HepG2 (cell line): ENCODE results near the gene XPO1. TPM values are rescaled to one million over a fixed set of nuclear protein-coding genes. Genes with fewer than 3 reads are reported as not detected.

Experiments used
- CREM ChIP-seq, 2 experiments: sonication (generic) in 1 of 2; formaldehyde crosslinking in 1 of 2; IDR thresholded peaks; 2 replicates each; pipeline versions ENCODE4 v1.4.0 to v1.6.1; 2016 to 2020; ENCODE audit warnings: antibody characterized with exemption in 1 of 2, mild to moderate bottlenecking in 1 of 2, missing genetic modification reagents in 1 of 2
- DBP ChIP-seq: sonication (generic); formaldehyde crosslinking; IDR thresholded peaks from 2 replicates; pipeline ENCODE4 v1.4.0; 2020; ENCODE audit warnings: missing genetic modification reagents; ENCODE audit errors: not compliant biosample characterization
- DNMT1 ChIP-seq: sonication (generic); formaldehyde crosslinking; IDR thresholded peaks from 2 replicates; pipeline ENCODE4 v1.5.1; 2020; ENCODE audit warnings: mild to moderate bottlenecking, missing genetic modification reagents
- FOXA1 ChIP-seq, 2 experiments: fragments of 450-650 bp in 1 of 2; sonication (generic) in 1 of 2; formaldehyde crosslinking in 1 of 2; IDR thresholded peaks; 2 replicates each; pipeline versions ENCODE4 v1.4.0 to v1.6.1; 2016 to 2020; ENCODE audit warnings: missing genetic modification reagents in 1 of 2
- HES4 ChIP-seq: sonication (generic); formaldehyde crosslinking; IDR thresholded peaks from 2 replicates; pipeline ENCODE4 v1.9.0; 2021; ENCODE audit warnings: mild to moderate bottlenecking, missing genetic modification reagents, borderline replicate concordance
- POLR2AphosphoS2 ChIP-seq: IDR thresholded peaks from 2 replicates; pipeline ENCODE4 v1.6.1; 2011; ENCODE audit warnings: low read depth, low read length, improper control_type of control experiment
- SMAD1 ChIP-seq: sonication (generic); formaldehyde crosslinking; IDR thresholded peaks from 2 replicates; pipeline ENCODE4 v1.4.0; 2020; ENCODE audit warnings: missing genetic modification reagents, low read depth, mild to moderate bottlenecking, borderline replicate concordance
- SNAPC5 ChIP-seq: sonication (generic); formaldehyde crosslinking; IDR thresholded peaks from 2 replicates; pipeline ENCODE4 v1.8.1; 2023; ENCODE audit warnings: mild to moderate bottlenecking, missing genetic modification reagents, borderline replicate concordance
- TEF ChIP-seq: sonication (generic); formaldehyde crosslinking; IDR thresholded peaks from 2 replicates; pipeline ENCODE4 v1.5.0; 2020; ENCODE audit warnings: missing genetic modification reagents
- ZIK1 ChIP-seq: sonication (generic); formaldehyde crosslinking; IDR thresholded peaks from 2 replicates; pipeline ENCODE4 v1.5.0; 2020; ENCODE audit warnings: mild to moderate bottlenecking, low read depth, missing genetic modification reagents, borderline replicate concordance
- ZNF160 ChIP-seq: sonication (generic); formaldehyde crosslinking; IDR thresholded peaks from 2 replicates; pipeline ENCODE4 v1.8.0; 2022; ENCODE audit warnings: mild to moderate bottlenecking, inconsistent platforms, missing genetic modification reagents
- ZNF282 ChIP-seq: fragments of 450-650 bp; IDR thresholded peaks from 2 replicates; pipeline ENCODE4 v1.6.1; 2018; ENCODE audit not compliant: partially characterized antibody
- ZNF350 ChIP-seq: sonication (generic); formaldehyde crosslinking; IDR thresholded peaks from 2 replicates; pipeline ENCODE4 v1.4.0; 2020; ENCODE audit warnings: mild to moderate bottlenecking, low read depth, missing genetic modification reagents, borderline replicate concordance
- ZNF747 ChIP-seq: sonication (generic); formaldehyde crosslinking; IDR thresholded peaks from 2 replicates; pipeline ENCODE4 v1.8.1; 2023; ENCODE audit warnings: missing genetic modification reagents, mild to moderate bottlenecking, borderline replicate concordance
- ZNF749 ChIP-seq: sonication (generic); formaldehyde crosslinking; IDR thresholded peaks from 2 replicates; pipeline ENCODE4 v1.8.0; 2022; ENCODE audit warnings: mild to moderate bottlenecking, missing genetic modification reagents, moderate library complexity, borderline replicate concordance
- ZNF788 ChIP-seq: sonication (generic); formaldehyde crosslinking; IDR thresholded peaks from 2 replicates; pipeline ENCODE4 v1.5.0; 2020; ENCODE audit warnings: mild to moderate bottlenecking, missing genetic modification reagents, borderline replicate concordance
- polyA plus RNA-seq, 8 experiments: library from polyadenylated mRNA; depleted of rRNA in 3 of 8; stranded (reverse) in 7 of 8; unstranded in 1 of 8; fragments of >200 nt; fragmentation: Illumina TruSeq in 4 of 8; extraction: Trizol in 4 of 8; gene quantifications; 2 replicates each; pipeline versions ENCODE4 v1.2.1 to v1.2.3, GENCODE V29; 2011 to 2016; ENCODE audit warnings: low read depth in 4 of 8, missing spikeins in 1 of 8, mixed read lengths in 1 of 8; ENCODE audit not compliant: insufficient read depth in 1 of 8
- total RNA-seq, 5 experiments: library from RNA; depleted of rRNA; stranded (reverse); fragments of >200 nt; fragmentation: Illumina TruSeq; extraction: Trizol; gene quantifications; 2 replicates each; pipeline ENCODE4 v1.2.3, GENCODE V29; 2016; ENCODE audit warnings: low read depth in 1 of 5
- TF ChIP-seq, protein P1 (sequence below): sonication (generic); formaldehyde crosslinking; conservative IDR thresholded peaks from 2 replicates; pipeline ENCODE4 v1.8.0; 2022; ENCODE audit warnings: low read depth, missing genetic modification reagents
- TF ChIP-seq, protein P2 (sequence below), 2 experiments: sonication (generic) in 1 of 2; formaldehyde crosslinking in 1 of 2; IDR thresholded peaks; 2 replicates each; pipeline versions ENCODE4 v1.6.1 to v1.9.0; 2014 to 2022; ENCODE audit warnings: antibody characterized with exemption in 1 of 2, borderline replicate concordance in 1 of 2, inconsistent platforms in 1 of 2, low read depth in 1 of 2, missing genetic modification reagents in 1 of 2

XPO1 gene
- total and polyA plus RNA-seq, 2 of the 13 experiments (the other 11 are each of a cell fraction or from before 2014, with no cell fraction given): 67.4 to 212 TPM

DNA sequence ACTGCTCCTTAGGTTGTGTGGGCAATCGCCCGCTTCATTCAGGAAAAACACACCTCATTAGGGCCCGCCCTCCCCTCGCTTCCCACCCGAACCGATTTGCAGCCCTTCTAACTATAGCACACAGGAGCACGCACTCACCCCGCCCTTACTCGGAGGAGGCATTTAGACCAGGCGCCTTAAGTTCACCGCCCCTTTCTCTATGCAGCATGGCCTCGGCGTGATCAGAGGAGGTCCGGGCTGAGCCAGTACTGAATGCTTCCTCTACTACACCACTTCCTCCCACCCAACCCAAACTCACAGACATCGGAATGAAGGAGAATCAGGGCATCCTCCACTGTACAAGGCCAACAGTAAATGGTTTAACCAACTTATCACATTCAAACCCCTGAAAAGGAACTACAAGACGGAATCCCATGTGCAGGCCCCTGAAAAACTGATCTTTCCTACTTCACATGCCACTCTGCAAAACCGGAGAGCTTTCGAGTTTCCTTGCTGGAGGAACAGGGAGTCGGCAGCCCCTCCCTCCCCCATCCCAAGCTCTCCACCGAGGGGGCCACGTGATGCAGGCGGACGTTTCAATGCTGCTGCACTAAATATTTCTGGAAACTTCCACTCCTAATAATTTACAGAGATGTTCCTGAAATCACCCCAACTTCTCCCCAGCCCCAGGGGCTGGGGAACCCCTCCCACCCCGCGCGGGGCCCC is 1.4 kb downstream of the XPO1 start (continued):
- TF ChIP-seq SNAPC5 (CRISPR knock-in tag) (no peak), DBP (CRISPR knock-in tag) (no peak), CREM (IDR thresholded peaks at IDR 0.05) (peak; percentile 38; the same call in 1 of the 2 replicates), CREM (CRISPR knock-in tag; IDR thresholded peaks at IDR 0.05) (no peak), ZNF350 (CRISPR knock-in tag) (peak; percentile 92), FOXA1 (IDR thresholded peaks at IDR 0.05) (no peak), FOXA1 (CRISPR knock-in tag; IDR thresholded peaks at IDR 0.05) (no peak), POLR2AphosphoS2 (no peak; the same call in 1 of the 2 replicates), ZIK1 (CRISPR knock-in tag) (0 out of 2 replicates have a peak, but pooled peaks have one; percentile 5), DNMT1 (no peak), ZNF747 (CRISPR knock-in tag) (no peak), ZNF282 (no peak), HES4 (CRISPR knock-in tag) (peak; percentile 47; the same call in 1 of the 2 replicates), TEF (CRISPR knock-in tag) (no peak), ZNF788 (CRISPR knock-in tag) (peak; percentile 87; the same call in 1 of the 2 replicates), SMAD1 (CRISPR knock-in tag) (no peak; the same call in 1 of the 2 replicates), ZNF749 (peak; percentile 54; the same call in 1 of the 2 replicates), ZNF160 (CRISPR knock-in tag) (no peak)
- TF ChIP-seq, protein P1, sequence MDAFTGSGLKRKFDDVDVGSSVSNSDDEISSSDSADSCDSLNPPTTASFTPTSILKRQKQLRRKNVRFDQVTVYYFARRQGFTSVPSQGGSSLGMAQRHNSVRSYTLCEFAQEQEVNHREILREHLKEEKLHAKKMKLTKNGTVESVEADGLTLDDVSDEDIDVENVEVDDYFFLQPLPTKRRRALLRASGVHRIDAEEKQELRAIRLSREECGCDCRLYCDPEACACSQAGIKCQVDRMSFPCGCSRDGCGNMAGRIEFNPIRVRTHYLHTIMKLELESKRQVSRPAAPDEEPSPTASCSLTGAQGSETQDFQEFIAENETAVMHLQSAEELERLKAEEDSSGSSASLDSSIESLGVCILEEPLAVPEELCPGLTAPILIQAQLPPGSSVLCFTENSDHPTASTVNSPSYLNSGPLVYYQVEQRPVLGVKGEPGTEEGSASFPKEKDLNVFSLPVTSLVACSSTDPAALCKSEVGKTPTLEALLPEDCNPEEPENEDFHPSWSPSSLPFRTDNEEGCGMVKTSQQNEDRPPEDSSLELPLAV (CRISPR knock-in tag): no peak
- TF ChIP-seq, protein P2, sequence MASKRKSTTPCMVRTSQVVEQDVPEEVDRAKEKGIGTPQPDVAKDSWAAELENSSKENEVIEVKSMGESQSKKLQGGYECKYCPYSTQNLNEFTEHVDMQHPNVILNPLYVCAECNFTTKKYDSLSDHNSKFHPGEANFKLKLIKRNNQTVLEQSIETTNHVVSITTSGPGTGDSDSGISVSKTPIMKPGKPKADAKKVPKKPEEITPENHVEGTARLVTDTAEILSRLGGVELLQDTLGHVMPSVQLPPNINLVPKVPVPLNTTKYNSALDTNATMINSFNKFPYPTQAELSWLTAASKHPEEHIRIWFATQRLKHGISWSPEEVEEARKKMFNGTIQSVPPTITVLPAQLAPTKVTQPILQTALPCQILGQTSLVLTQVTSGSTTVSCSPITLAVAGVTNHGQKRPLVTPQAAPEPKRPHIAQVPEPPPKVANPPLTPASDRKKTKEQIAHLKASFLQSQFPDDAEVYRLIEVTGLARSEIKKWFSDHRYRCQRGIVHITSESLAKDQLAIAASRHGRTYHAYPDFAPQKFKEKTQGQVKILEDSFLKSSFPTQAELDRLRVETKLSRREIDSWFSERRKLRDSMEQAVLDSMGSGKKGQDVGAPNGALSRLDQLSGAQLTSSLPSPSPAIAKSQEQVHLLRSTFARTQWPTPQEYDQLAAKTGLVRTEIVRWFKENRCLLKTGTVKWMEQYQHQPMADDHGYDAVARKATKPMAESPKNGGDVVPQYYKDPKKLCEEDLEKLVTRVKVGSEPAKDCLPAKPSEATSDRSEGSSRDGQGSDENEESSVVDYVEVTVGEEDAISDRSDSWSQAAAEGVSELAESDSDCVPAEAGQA (IDR thresholded peaks at IDR 0.05; ENCODE audit: low read depth): no peak
- TF ChIP-seq, protein P2 (CRISPR knock-in tag; IDR thresholded peaks at IDR 0.05; ENCODE audit: borderline replicate concordance): no peak
